ENCODE data around the gene CACNB1.

The CACNB1 gene

DNA sequence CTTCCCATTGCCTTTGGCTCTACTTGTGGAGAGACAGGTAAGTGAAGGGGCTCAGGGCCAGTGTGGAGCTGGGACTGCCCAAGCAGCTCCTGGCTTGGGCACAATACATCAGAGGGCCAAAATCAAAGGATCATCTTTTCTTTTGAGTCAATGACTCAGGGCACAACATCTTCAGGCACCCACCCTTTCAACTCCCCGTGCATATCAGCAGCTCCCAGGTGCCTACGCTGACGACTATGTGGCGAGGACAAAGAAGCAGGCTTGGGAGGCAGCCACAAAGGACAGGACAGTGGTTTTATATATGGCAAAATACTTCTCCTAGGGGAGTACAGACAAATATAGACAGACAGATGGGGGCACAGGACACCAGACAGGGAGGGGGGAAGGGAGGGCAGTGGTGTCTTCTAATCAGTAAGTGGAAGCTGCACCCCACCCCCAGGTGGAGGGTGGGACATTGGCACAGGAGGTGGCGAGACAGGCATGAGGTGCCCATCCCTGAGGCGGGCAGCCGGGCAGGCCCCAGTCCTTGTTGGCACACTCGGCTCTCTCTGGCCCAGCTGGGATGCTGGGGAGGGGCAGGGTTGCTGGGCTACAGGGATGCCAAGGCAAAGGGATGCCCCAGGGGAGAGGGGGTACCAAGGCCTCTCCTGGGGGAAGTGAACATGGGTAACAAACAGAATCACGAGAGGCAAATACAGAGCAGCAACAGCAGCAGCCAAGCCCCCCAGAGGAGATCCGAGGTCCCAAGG is 23.8 kb downstream of the CACNB1 start:
- Histone ChIP-seq H3K4me3 (replicated peaks; ENCODE audit: insufficient read depth, low read length) (no peak overlapping the region), H3K27me3 (ENCODE audit: insufficient read depth, poor library complexity, severe bottlenecking) (no peaks in the 10 kb centered on the region), H3K27ac (replicated peaks) (no peak overlapping the region)
- TF ChIP-seq, protein P1, sequence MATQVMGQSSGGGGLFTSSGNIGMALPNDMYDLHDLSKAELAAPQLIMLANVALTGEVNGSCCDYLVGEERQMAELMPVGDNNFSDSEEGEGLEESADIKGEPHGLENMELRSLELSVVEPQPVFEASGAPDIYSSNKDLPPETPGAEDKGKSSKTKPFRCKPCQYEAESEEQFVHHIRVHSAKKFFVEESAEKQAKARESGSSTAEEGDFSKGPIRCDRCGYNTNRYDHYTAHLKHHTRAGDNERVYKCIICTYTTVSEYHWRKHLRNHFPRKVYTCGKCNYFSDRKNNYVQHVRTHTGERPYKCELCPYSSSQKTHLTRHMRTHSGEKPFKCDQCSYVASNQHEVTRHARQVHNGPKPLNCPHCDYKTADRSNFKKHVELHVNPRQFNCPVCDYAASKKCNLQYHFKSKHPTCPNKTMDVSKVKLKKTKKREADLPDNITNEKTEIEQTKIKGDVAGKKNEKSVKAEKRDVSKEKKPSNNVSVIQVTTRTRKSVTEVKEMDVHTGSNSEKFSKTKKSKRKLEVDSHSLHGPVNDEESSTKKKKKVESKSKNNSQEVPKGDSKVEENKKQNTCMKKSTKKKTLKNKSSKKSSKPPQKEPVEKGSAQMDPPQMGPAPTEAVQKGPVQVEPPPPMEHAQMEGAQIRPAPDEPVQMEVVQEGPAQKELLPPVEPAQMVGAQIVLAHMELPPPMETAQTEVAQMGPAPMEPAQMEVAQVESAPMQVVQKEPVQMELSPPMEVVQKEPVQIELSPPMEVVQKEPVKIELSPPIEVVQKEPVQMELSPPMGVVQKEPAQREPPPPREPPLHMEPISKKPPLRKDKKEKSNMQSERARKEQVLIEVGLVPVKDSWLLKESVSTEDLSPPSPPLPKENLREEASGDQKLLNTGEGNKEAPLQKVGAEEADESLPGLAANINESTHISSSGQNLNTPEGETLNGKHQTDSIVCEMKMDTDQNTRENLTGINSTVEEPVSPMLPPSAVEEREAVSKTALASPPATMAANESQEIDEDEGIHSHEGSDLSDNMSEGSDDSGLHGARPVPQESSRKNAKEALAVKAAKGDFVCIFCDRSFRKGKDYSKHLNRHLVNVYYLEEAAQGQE (IDR thresholded peaks at IDR 0.05; ENCODE audit: insufficient replicate concordance, low read depth) = no peak
- TF ChIP-seq GABPA (IDR thresholded peaks at IDR 0.05; ENCODE audit: low read depth) (no peak), CTCF (IDR thresholded peaks at IDR 0.05; ENCODE audit: insufficient read depth, low read length) (no peak), SPI1 (IDR thresholded peaks at IDR 0.05; ENCODE audit: borderline replicate concordance, low read depth) (no peak), POLR2AphosphoS5 (IDR thresholded peaks at IDR 0.05; ENCODE audit: low read depth) (no peak)
- DNase-seq (ENCODE audit: low read depth in 1 of 2, low spot score in 1 of 2) = no peak

DNA sequence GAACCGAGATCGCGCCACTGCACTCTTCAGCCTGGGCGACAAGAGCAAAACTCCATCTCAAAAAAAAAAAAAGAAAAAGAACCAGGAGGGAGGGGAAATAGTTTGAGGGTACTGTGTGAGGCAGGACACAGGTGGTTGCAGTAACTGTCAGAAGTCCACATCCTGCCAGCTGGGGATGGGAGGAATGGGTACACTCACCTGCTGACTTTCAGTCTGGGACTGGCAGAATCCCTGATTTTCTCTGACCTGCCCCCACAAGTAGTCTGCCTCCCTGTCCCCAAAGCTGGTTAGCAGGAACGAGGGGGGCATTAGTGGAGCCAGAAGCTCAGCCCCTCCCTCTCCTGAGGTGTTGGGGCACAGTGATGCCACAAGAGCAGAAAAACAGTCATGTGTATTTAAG is 24.4 kb downstream of the CACNB1 start:
- Histone ChIP-seq H3K27me3 (ENCODE audit: insufficient read depth, poor library complexity, severe bottlenecking) (no peaks in the 10 kb centered on the region), H3K27ac (replicated peaks) (no peak overlapping the region), H3K4me3 (replicated peaks; ENCODE audit: insufficient read depth, low read length) (no peak overlapping the region)
- DNase-seq (ENCODE audit: low read depth in 1 of 2, low spot score in 1 of 2) = no peak
- TF ChIP-seq CTCF (IDR thresholded peaks at IDR 0.05; ENCODE audit: insufficient read depth, low read length) (no peak), GABPA (IDR thresholded peaks at IDR 0.05; ENCODE audit: low read depth) (no peak), SPI1 (IDR thresholded peaks at IDR 0.05; ENCODE audit: borderline replicate concordance, low read depth) (no peak), POLR2AphosphoS5 (IDR thresholded peaks at IDR 0.05; ENCODE audit: low read depth) (no peak)
- TF ChIP-seq, protein P1 (IDR thresholded peaks at IDR 0.05; ENCODE audit: insufficient replicate concordance, low read depth) = no peak

GRCh38 chr17:39171933-39172332 is 25.5 kb downstream of the CACNB1 start:
- Histone ChIP-seq H3K27me3 (ENCODE audit: insufficient read depth, poor library complexity, severe bottlenecking) (no peaks in the 10 kb centered on the region), H3K4me3 (replicated peaks; ENCODE audit: insufficient read depth, low read length) (no peak overlapping the region), H3K27ac (replicated peaks) (no peak overlapping the region)
- TF ChIP-seq GABPA (IDR thresholded peaks at IDR 0.05; ENCODE audit: low read depth) = no peak
- TF ChIP-seq POLR2AphosphoS5 (IDR thresholded peaks at IDR 0.05; ENCODE audit: low read depth) = no peak
- no peak for TF ChIP-seq CTCF (IDR thresholded peaks at IDR 0.05; ENCODE audit: insufficient read depth, low read length)
- TF ChIP-seq, protein P1 (IDR thresholded peaks at IDR 0.05; ENCODE audit: insufficient replicate concordance, low read depth) = no peak
- TF ChIP-seq SPI1 (IDR thresholded peaks at IDR 0.05; ENCODE audit: borderline replicate concordance, low read depth) = no peak
- no peak for DNase-seq (ENCODE audit: low read depth in 1 of 2, low spot score in 1 of 2)

Data from HL-60 (cell line).